Measurements from ENCODE around the gene UIMC1. TPM values are rescaled to one million over a fixed set of nuclear protein-coding genes. Genes with fewer than 3 reads are reported as not detected.
A peak's percentile ranks its signal among the peaks of the same experiment; 100 is the strongest.

Gene UIMC1
- total RNA-seq, 1 donor from 2014 or later, result 70.6 TPM

DNA sequence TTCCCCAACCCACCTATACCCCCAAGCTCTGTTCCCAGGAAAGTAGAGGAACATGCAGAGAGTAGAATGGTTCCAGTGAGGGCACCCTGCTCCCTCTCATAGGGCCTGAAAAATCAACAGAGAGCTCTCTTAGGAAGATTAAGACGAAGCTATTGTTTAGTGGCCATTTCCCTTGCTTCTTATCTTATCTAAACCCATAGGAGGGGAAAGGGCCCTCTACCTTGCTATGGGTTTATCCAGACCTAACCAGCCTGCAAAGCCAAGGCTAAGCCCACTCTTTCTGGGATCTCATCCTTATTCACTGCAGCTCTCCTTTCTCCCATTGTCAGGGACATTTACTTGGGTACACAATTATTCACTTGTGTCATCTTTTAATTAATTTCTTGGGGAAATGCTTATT, 68.1 kb downstream of the UIMC1 start:
- Mint-ChIP-seq H3K4me1 (ENCODE audit: low read depth) (peaks cover 9% of the 10 kb centered on the region), H3K36me3 (ENCODE audit: low read depth) (peaks cover 34% of the 10 kb centered on the region), H3K4me3 (no peak overlapping the region)

DNA sequence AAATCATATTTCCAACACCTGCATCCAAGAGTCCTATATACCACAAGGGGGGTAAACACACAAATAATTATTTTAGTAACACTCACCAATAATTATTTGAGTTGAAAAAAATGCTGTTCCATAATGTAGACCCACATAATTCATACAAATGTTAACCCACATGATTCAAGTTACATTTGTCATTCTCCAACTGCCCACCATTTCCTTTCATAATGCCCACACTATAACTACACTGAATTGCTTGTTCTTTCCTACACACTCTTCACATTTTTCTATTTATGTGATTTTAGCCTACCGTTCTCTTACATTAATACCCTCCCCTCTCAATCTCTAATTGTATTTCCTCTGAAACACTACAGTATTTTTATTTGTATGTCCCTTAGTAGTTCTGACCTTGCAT, 71.6 kb downstream of the UIMC1 start:
- intact Hi-C loops (cut with micrococcal nuclease), result loop anchor here (2.0 kb wide), 1 partner anchor 16 kb away; no protein-coding TSS in a partner anchor
- peaks cover 29% of the 10 kb centered on the region for H3K36me3 Mint-ChIP-seq (ENCODE audit: low read depth)
- peaks cover 9% of the 10 kb centered on the region for H3K4me1 Mint-ChIP-seq (ENCODE audit: low read depth)

More for the DNA sequence above, 68.1 kb downstream of the UIMC1 start:
- Mint-ChIP-seq H3K9me3 (no peaks in the 10 kb centered on the region), H3K27me3 (ENCODE audit: insufficient read depth) (no peaks in the 10 kb centered on the region), H3K27ac (peak overlapping the region; percentile 42)
- intact Hi-C loops (cut with micrococcal nuclease), result no loop called here
- DNase-seq (ENCODE audit: low spot score), result no peak

DNA sequence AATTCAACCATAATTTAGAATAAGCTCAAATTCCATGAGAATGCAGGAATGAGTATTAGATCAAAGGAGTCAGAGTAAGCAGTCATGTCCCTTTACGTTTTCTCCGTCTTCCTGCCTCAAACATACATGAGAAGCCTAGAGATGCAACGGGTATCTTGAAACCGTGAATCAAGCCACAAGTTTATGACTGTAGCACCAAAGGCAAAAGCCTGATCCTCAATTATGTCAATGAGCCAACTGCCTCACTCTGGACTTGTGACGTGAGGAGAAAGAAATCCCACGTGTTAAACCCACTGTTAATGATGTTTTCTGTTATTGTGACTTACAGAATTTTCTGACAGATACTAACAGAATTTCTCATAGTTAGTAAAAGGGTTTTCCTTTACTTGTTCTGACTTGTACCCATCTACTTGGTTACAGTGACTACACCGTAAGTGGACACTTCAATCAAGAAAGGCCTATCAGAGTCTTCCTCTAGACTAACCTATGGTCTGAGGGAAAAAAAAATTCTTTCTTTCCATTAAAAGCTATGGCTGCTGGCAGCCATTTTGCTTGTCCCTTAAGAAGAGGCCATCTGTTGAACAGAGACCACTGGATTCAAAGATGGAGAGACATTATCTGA, 72.2 kb downstream of the UIMC1 start:
- intact Hi-C loops (cut with micrococcal nuclease), result loop anchor here (2.0 kb wide), 1 partner anchor 16 kb away; no protein-coding TSS in a partner anchor
- no peaks in the 10 kb centered on the region for H3K9me3 Mint-ChIP-seq
- no peak overlapping the region for H3K4me3 Mint-ChIP-seq
- DNase-seq (ENCODE audit: low spot score), result no peak
- peaks cover 29% of the 10 kb centered on the region for H3K36me3 Mint-ChIP-seq (ENCODE audit: low read depth)
- no peak overlapping the region for H3K27ac Mint-ChIP-seq
- peaks cover 9% of the 10 kb centered on the region for H3K4me1 Mint-ChIP-seq (ENCODE audit: low read depth)
- H3K27me3 Mint-ChIP-seq (ENCODE audit: insufficient read depth), result no peaks in the 10 kb centered on the region

More for the DNA sequence above, 71.6 kb downstream of the UIMC1 start:
- Mint-ChIP-seq H3K27ac (peak overlapping the region; percentile 20), H3K27me3 (ENCODE audit: insufficient read depth) (no peaks in the 10 kb centered on the region), H3K4me3 (no peak overlapping the region), H3K9me3 (no peaks in the 10 kb centered on the region)
- DNase-seq (ENCODE audit: low spot score), result no peak

DNA sequence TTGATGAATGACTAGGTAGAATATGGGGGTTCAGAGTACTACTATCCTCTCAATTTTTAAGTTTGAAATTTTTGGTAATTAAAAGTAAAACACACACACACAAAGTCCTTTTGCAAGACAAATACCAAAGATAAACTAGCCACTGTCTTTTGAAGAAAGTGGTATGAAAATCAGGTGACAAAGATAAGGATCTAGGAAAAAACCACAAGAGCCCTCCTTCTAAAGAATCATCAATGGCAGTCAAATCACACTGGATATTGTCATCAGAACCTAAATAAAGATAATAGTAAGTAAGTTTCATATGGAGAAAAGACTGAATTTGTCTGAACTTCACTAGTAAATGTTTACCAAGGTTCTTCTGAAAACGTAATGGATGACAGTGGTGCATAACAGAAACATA, 76.9 kb downstream of the UIMC1 start:
- no peak for DNase-seq (ENCODE audit: low spot score)
- Mint-ChIP-seq H3K36me3 (ENCODE audit: low read depth) (peaks cover 14% of the 10 kb centered on the region), H3K9me3 (no peaks in the 10 kb centered on the region), H3K4me1 (ENCODE audit: low read depth) (peaks cover 1% of the 10 kb centered on the region), H3K27ac (no peak overlapping the region), H3K4me3 (no peak overlapping the region), H3K27me3 (ENCODE audit: insufficient read depth) (no peaks in the 10 kb centered on the region)
- intact Hi-C loops (cut with micrococcal nuclease), result no loop called here

DNA sequence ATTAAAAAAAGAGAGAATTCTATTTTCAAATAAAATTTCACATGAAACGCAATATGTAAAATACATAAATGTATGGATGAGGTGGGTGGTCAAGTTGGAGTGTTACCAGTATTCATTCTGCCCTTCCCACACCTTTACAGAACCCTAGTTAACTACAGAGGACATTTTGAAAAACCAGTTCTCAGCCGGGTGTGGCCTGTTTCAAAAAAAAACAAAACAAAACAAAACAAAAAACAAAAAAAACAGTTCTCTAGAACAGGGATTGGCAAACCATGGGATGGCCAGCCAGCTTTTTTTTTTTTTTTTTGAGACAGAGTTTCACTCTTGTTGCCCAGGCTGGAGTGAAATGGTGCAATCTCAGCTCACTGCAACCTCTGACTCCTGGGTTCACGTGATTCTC, 79.0 kb downstream of the UIMC1 start:
- H3K4me1 Mint-ChIP-seq (ENCODE audit: low read depth), result no peaks in the 10 kb centered on the region
- H3K36me3 Mint-ChIP-seq (ENCODE audit: low read depth), result peaks cover 15% of the 10 kb centered on the region
- intact Hi-C loops (cut with micrococcal nuclease), result no loop called here
- H3K27me3 Mint-ChIP-seq (ENCODE audit: insufficient read depth), result no peaks in the 10 kb centered on the region
- H3K4me3 Mint-ChIP-seq, result no peak overlapping the region
- no peaks in the 10 kb centered on the region for H3K9me3 Mint-ChIP-seq
- no peak overlapping the region for H3K27ac Mint-ChIP-seq
- DNase-seq (ENCODE audit: low spot score), result no peak

DNA sequence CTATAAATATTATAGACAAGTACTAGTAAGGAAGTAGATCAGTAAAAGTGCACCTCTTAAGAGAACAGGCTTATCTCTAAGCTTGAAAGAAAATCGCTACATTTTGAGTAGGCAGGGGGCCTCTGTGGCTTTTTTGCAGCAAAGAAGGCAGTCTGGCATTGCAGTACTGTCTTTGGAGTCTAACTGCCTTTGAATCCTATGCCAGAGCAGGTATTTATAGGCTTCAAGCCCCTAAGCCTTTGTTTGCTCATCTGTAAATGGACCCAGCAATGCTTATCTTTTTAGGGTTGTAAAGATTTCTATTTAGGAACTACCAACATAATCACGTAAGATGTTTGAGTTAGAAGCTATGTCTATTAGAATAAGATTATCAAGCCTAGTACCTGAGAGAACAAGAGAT, 83.8 kb downstream of the UIMC1 start:
- no peak for DNase-seq (ENCODE audit: low spot score)
- intact Hi-C loops (cut with micrococcal nuclease), result no loop called here
- H3K4me1 Mint-ChIP-seq (ENCODE audit: low read depth), result no peaks in the 10 kb centered on the region
- no peaks in the 10 kb centered on the region for H3K27me3 Mint-ChIP-seq (ENCODE audit: insufficient read depth)
- peaks cover 23% of the 10 kb centered on the region for H3K36me3 Mint-ChIP-seq (ENCODE audit: low read depth)
- H3K27ac Mint-ChIP-seq, result no peak overlapping the region
- no peak overlapping the region for H3K4me3 Mint-ChIP-seq
- H3K9me3 Mint-ChIP-seq, result no peaks in the 10 kb centered on the region

DNA sequence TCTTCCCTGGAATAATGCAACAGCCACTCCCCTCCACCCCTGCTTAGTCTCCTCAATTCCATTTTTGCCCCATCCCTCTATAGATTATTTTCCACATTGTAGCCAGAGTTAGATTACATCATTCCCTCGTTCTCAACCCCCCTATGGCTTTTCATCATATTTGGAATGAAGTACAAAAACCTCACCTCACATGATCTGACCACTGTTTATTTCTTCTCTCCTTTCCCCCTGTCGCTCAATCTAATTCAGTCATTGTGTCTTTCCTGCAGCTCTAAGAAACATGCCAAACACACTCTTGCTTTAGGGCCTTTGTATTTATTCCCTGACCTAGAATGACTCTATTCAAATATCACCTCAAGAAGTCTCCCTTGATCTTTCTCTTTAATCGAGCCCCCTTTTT, 84.9 kb downstream of the UIMC1 start:
- no peak for DNase-seq (ENCODE audit: low spot score)
- H3K4me1 Mint-ChIP-seq (ENCODE audit: low read depth), result peaks cover 2% of the 10 kb centered on the region
- peaks cover 22% of the 10 kb centered on the region for H3K36me3 Mint-ChIP-seq (ENCODE audit: low read depth)
- H3K4me3 Mint-ChIP-seq, result no peak overlapping the region
- H3K9me3 Mint-ChIP-seq, result no peaks in the 10 kb centered on the region
- intact Hi-C loops (cut with micrococcal nuclease), result no loop called here
- no peaks in the 10 kb centered on the region for H3K27me3 Mint-ChIP-seq (ENCODE audit: insufficient read depth)
- H3K27ac Mint-ChIP-seq, result no peak overlapping the region

DNA sequence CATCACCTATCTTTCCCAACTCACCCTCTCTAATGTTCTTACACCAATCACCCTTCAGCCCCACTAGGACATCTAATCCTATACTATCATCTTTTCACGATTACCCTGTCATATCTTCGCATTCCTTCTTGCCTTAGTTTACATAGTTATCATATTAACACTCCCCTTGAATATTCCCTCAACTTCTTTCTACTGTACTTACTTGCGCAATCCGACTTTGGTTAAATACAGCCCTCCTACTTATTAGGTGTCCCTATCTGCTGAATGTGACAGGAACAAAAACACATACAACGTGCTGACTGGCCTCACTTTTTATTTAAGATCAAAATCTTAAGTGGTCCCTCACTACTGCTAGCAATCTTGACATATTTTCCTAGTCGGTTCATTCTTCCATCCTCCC, 88.0 kb downstream of the UIMC1 start:
- intact Hi-C loops (cut with micrococcal nuclease), result loop anchor here (2.0 kb wide), 1 partner anchor 16 kb away; no protein-coding TSS in a partner anchor
- no peak for DNase-seq (ENCODE audit: low spot score)
- no peak overlapping the region for H3K27ac Mint-ChIP-seq
- no peaks in the 10 kb centered on the region for H3K9me3 Mint-ChIP-seq
- no peaks in the 10 kb centered on the region for H3K27me3 Mint-ChIP-seq (ENCODE audit: insufficient read depth)
- peaks cover 14% of the 10 kb centered on the region for H3K4me1 Mint-ChIP-seq (ENCODE audit: low read depth)
- no peak overlapping the region for H3K4me3 Mint-ChIP-seq
- peaks cover 26% of the 10 kb centered on the region for H3K36me3 Mint-ChIP-seq (ENCODE audit: low read depth)

DNA sequence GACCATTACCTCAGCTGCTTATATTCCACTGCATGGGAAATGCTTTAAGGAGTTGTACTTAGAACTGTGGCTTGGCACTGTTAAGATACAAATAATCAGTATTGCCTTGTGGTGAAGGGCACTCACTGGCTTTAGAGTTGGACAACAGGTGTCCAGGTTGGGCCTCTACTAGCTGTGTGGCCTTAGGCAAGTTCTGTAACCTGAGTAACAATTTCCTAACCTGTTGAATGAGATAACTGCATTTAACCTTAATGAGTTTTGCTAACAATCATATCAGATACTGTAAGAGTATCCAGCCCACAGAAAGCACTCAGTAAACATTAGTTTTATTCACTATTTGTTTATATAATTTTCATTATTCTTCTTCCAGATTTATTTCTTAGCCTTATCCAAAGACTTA, 90.2 kb downstream of the UIMC1 start:
- H3K4me3 Mint-ChIP-seq, result no peak overlapping the region
- H3K27ac Mint-ChIP-seq, result no peak overlapping the region
- H3K9me3 Mint-ChIP-seq, result no peaks in the 10 kb centered on the region
- DNase-seq (ENCODE audit: low spot score), result no peak
- intact Hi-C loops (cut with micrococcal nuclease), result no loop called here
- H3K36me3 Mint-ChIP-seq (ENCODE audit: low read depth), result peaks cover 28% of the 10 kb centered on the region
- H3K27me3 Mint-ChIP-seq (ENCODE audit: insufficient read depth), result no peaks in the 10 kb centered on the region
- peaks cover 18% of the 10 kb centered on the region for H3K4me1 Mint-ChIP-seq (ENCODE audit: low read depth)

DNA sequence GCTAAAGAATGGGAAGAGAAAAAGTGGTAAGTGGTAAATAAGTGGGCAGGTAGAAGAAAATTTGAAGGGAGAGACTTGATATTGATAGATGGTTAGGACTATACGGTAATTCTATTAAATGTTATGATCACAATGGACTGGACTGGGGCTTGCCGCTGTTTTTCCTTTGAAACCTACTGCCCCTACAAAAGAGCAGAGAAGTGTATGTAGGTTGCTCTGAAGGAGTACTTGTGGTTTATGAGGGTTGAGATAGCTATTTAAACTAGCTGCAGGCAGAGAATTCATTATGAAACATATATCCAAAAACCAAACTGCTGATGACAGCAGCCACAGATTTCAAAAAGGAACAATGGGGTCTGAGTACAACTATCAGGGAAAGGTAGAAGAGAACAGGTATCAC, 90.7 kb downstream of the UIMC1 start:
- Mint-ChIP-seq H3K27ac (peak overlapping the region; percentile 37), H3K4me3 (no peak overlapping the region), H3K9me3 (no peaks in the 10 kb centered on the region), H3K36me3 (ENCODE audit: low read depth) (peaks cover 28% of the 10 kb centered on the region), H3K4me1 (ENCODE audit: low read depth) (peaks cover 18% of the 10 kb centered on the region), H3K27me3 (ENCODE audit: insufficient read depth) (no peaks in the 10 kb centered on the region)
- no peak for DNase-seq (ENCODE audit: low spot score)
- intact Hi-C loops (cut with micrococcal nuclease), result no loop called here

DNA sequence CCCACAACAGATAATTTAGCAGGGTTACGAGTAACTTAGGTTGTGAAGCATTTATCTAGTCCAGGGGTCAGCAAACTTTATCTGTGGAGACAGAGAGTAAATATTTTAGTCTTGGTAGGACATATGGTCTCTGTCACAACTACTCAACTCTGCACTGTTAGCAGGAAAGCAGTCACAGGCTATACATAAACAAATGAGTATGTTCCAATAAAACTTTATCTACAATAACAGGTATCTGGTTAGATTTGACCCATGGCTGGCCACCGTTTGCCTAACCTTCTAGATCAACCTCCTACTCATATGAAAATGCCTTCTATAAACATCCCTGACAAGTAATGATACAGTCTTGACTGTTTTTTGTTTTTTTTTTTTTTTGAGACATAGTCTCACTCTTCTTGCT, 94.5 kb downstream of the UIMC1 start:
- Mint-ChIP-seq H3K4me1 (ENCODE audit: low read depth) (peaks cover 28% of the 10 kb centered on the region), H3K9me3 (no peaks in the 10 kb centered on the region), H3K4me3 (no peak overlapping the region), H3K36me3 (ENCODE audit: low read depth) (peaks cover 34% of the 10 kb centered on the region), H3K27me3 (ENCODE audit: insufficient read depth) (no peaks in the 10 kb centered on the region), H3K27ac (no peak overlapping the region)
- no peak for DNase-seq (ENCODE audit: low spot score)
- intact Hi-C loops (cut with micrococcal nuclease), result no loop called here

DNA sequence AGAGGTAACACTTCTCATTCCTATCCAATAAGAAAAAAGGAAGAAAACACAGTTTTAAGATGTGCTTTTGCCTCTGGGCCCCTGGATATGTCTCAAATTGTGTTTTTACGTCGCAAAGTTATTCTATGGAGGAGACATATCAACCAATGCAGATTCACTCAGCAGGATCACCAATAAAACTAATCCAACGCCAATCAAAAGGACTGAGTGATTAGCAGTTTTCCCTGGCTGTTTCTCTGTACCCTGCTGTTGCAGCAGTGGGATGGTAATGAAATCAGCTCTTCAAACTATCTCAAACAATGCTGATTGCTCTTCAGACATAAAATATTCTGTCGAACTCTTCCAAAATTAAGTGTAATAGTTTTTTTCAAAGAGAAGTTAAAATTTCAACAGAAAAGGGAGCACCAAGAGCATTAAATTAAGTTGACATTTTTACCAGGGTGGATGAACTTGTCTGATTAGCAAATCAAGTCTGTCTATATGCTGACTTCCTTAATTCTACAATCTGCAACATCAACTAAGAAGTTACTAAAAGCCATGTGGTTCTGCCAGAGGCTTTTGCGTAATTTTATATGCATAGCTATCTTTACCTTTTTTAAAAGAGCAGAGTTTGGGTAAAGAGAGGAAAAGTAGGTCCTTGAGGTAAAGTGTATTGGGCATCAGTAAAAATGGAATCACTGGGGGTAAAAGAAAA, 97.8 kb downstream of the UIMC1 start:
- no peak overlapping the region for H3K4me3 Mint-ChIP-seq

DNA sequence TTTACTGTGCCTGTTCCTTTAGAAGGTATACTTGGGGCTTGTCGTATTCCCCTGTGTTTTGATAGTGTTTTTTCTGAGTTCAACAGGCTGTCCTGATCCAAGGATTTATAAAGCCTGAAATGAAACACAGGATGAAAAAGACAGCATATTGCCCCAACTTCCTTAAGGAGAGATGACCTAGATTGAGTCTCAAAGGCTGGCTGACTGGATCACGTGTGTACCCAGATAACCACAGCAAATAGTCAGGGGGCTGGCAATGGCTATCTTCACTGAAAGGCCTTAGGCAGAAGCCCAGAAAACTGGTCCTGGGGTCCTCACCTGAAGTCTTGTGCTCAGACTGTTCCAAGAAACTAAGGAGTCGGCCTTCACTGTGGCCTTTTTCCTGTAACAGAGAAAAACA, 99.8 kb downstream of the UIMC1 start:
- H3K4me3 Mint-ChIP-seq, result no peak overlapping the region
- H3K27ac Mint-ChIP-seq, result no peak overlapping the region
- no peak for DNase-seq (ENCODE audit: low spot score)
- intact Hi-C loops (cut with micrococcal nuclease), result no loop called here
- H3K27me3 Mint-ChIP-seq (ENCODE audit: insufficient read depth), result no peaks in the 10 kb centered on the region
- H3K9me3 Mint-ChIP-seq, result no peaks in the 10 kb centered on the region
- H3K36me3 Mint-ChIP-seq (ENCODE audit: low read depth), result peaks cover 51% of the 10 kb centered on the region
- peaks cover 15% of the 10 kb centered on the region for H3K4me1 Mint-ChIP-seq (ENCODE audit: low read depth)

More for the DNA sequence above, 97.8 kb downstream of the UIMC1 start:
- peaks cover 52% of the 10 kb centered on the region for H3K36me3 Mint-ChIP-seq (ENCODE audit: low read depth)
- H3K4me1 Mint-ChIP-seq (ENCODE audit: low read depth), result peaks cover 15% of the 10 kb centered on the region
- DNase-seq (ENCODE audit: low spot score), result no peak
- H3K27me3 Mint-ChIP-seq (ENCODE audit: insufficient read depth), result no peaks in the 10 kb centered on the region
- H3K9me3 Mint-ChIP-seq, result no peaks in the 10 kb centered on the region
- intact Hi-C loops (cut with micrococcal nuclease), result no loop called here
- H3K27ac Mint-ChIP-seq, result no peak overlapping the region
